ENCODE data around the gene OSBPL10.

Gene OSBPL10

DNA sequence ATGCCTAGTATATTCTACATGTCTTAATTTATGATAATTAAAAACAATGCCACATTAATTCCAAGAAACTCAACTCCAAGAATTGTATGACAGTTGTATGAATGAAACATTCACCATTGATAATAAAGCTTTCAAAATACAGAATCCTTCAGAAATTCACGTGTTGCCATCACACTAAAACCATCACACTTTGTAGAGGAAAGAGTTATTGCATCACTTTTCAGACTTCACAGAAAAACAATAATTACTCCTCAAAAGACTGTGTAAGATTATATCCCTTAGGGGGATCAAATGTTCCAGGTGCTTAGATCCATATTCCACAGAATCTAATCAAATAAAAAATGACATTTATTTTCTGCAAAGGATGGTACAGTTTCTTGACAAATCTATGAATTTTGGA, 85.0 kb downstream of the OSBPL10 start:
- Histone ChIP-seq H3K36me3 (ENCODE audit: control insufficient read depth in 2 of 2, insufficient read depth in 2 of 2, low read length in 2 of 2) (no peaks in the 10 kb centered on the region), H3K9ac (ENCODE audit: low read depth in 1 of 2, low read length in 2 of 2) (no peak overlapping the region), H3K4me3 (ENCODE audit: low read length in 2 of 2) (no peak overlapping the region), H3K27me3 (ENCODE audit: control insufficient read depth in 2 of 2, insufficient read depth in 2 of 2, low read length in 2 of 2) (no peaks in the 10 kb centered on the region), H3K27ac (ENCODE audit: low read depth in 2 of 2, low read length in 2 of 2) (no peak overlapping the region), H3K9me3 (ENCODE audit: control insufficient read depth in 2 of 2, low read length in 2 of 2) (no peaks in the 10 kb centered on the region), H3K4me1 (ENCODE audit: control insufficient read depth in 2 of 2, insufficient read depth in 2 of 2, low read length in 2 of 2) (no peaks in the 10 kb centered on the region)

GRCh38 chr3:31895471-31895870, 85.6 kb downstream of the OSBPL10 start:
- no peaks in the 10 kb centered on the region for H3K4me1 ChIP-seq (ENCODE audit: control insufficient read depth in 2 of 2, insufficient read depth in 2 of 2, low read length in 2 of 2)
- no peak overlapping the region for H3K27ac ChIP-seq (ENCODE audit: low read depth in 2 of 2, low read length in 2 of 2)
- H3K9me3 ChIP-seq (ENCODE audit: control insufficient read depth in 2 of 2, low read length in 2 of 2), result no peaks in the 10 kb centered on the region
- H3K4me3 ChIP-seq (ENCODE audit: low read length in 2 of 2), result no peak overlapping the region
- H3K27me3 ChIP-seq (ENCODE audit: control insufficient read depth in 2 of 2, insufficient read depth in 2 of 2, low read length in 2 of 2), result no peaks in the 10 kb centered on the region
- no peaks in the 10 kb centered on the region for H3K36me3 ChIP-seq (ENCODE audit: control insufficient read depth in 2 of 2, insufficient read depth in 2 of 2, low read length in 2 of 2)
- no peak overlapping the region for H3K9ac ChIP-seq (ENCODE audit: low read depth in 1 of 2, low read length in 2 of 2)

GRCh38 chr3:31892916-31893573, 88.0 kb downstream of the OSBPL10 start:
- no peak overlapping the region for H3K27ac ChIP-seq (ENCODE audit: low read depth in 2 of 2, low read length in 2 of 2)
- no peaks in the 10 kb centered on the region for H3K36me3 ChIP-seq (ENCODE audit: control insufficient read depth in 2 of 2, insufficient read depth in 2 of 2, low read length in 2 of 2)
- no peaks in the 10 kb centered on the region for H3K4me1 ChIP-seq (ENCODE audit: control insufficient read depth in 2 of 2, insufficient read depth in 2 of 2, low read length in 2 of 2)
- H3K4me3 ChIP-seq (ENCODE audit: low read length in 2 of 2), result no peak overlapping the region
- no peaks in the 10 kb centered on the region for H3K27me3 ChIP-seq (ENCODE audit: control insufficient read depth in 2 of 2, insufficient read depth in 2 of 2, low read length in 2 of 2)
- H3K9ac ChIP-seq (ENCODE audit: low read depth in 1 of 2, low read length in 2 of 2), result no peak overlapping the region
- H3K9me3 ChIP-seq (ENCODE audit: control insufficient read depth in 2 of 2, low read length in 2 of 2), result no peaks in the 10 kb centered on the region

GRCh38 chr3:31892500-31892899, 88.6 kb downstream of the OSBPL10 start:
- Histone ChIP-seq H3K9me3 (ENCODE audit: control insufficient read depth in 2 of 2, low read length in 2 of 2) (no peaks in the 10 kb centered on the region), H3K9ac (ENCODE audit: low read depth in 1 of 2, low read length in 2 of 2) (no peak overlapping the region), H3K4me1 (ENCODE audit: control insufficient read depth in 2 of 2, insufficient read depth in 2 of 2, low read length in 2 of 2) (no peaks in the 10 kb centered on the region)

DNA sequence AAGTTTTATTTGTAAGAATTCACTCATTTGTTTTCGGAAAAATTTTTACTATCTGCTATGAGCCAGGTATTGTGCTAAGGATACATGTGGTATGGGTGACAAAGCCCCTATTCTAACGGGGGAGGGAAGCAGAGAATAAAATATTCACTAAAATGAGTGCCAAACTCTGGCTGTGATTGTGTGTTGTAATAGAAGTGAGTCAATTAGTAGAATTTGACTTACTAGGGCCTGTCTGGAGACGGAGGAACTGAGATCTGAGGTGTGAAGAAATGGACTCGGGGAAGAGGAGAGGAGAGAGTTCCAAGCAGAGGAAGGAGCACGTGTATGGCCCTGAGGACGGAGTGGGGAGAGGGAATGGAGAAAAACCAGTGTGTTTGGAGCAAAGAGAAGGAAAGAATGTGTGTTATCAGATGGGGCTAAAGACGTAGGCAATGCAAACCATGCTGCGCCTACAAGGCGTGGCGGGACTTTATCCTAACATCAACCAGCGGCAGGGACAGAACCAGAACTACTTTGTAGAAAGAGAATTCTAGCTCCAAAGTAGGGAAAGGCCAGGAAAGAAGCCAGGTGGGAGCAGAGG, 89.1 kb downstream of the OSBPL10 start:
- no peaks in the 10 kb centered on the region for H3K36me3 ChIP-seq (ENCODE audit: control insufficient read depth in 2 of 2, insufficient read depth in 2 of 2, low read length in 2 of 2)
- no peak overlapping the region for H3K4me3 ChIP-seq (ENCODE audit: low read length in 2 of 2)
- no peaks in the 10 kb centered on the region for H3K4me1 ChIP-seq (ENCODE audit: control insufficient read depth in 2 of 2, insufficient read depth in 2 of 2, low read length in 2 of 2)
- no peaks in the 10 kb centered on the region for H3K9me3 ChIP-seq (ENCODE audit: control insufficient read depth in 2 of 2, low read length in 2 of 2)
- H3K27ac ChIP-seq (ENCODE audit: low read depth in 2 of 2, low read length in 2 of 2), result no peak overlapping the region
- H3K9ac ChIP-seq (ENCODE audit: low read depth in 1 of 2, low read length in 2 of 2), result no peak overlapping the region
- H3K27me3 ChIP-seq (ENCODE audit: control insufficient read depth in 2 of 2, insufficient read depth in 2 of 2, low read length in 2 of 2), result no peaks in the 10 kb centered on the region

More at GRCh38 chr3:31892500-31892899, 88.6 kb downstream of the OSBPL10 start:
- H3K27me3 ChIP-seq (ENCODE audit: control insufficient read depth in 2 of 2, insufficient read depth in 2 of 2, low read length in 2 of 2), result no peaks in the 10 kb centered on the region
- H3K27ac ChIP-seq (ENCODE audit: low read depth in 2 of 2, low read length in 2 of 2), result no peak overlapping the region
- H3K4me3 ChIP-seq (ENCODE audit: low read length in 2 of 2), result no peak overlapping the region
- H3K36me3 ChIP-seq (ENCODE audit: control insufficient read depth in 2 of 2, insufficient read depth in 2 of 2, low read length in 2 of 2), result no peaks in the 10 kb centered on the region

DNA sequence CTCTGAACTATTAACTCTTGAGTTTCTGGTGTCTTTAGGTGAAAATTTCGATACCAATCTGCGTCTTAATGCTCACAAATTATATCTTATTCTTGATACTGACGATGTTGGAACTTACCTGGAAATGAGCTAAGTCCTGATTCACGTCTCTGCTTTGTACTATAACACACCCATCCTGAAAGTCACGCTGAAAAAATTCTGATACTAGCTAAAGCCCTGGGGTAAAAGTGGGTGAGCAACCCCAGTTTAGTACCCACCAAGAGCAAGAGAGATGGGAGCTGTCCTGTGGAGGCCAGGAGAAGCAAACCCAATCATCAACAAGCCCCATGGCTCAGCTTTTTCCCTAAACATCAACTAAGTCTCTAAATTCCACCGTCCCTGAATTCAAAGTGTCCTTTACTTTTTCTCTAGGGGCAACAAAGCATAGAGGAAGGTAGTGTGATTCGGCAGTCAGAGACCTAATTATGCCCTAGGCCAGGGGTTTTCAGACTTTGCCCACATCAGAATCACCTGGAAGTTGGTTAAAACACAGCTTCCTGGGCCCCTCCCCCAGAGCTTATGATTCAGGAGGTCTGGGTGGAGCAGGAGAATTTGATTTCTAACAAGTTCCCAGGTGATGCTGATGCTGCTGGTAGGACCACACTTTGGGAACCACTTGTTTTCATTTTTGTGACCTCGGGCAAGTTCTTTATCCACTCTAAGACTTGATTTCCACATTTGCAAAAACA, 90.2 kb downstream of the OSBPL10 start:
- no peak overlapping the region for H3K27ac ChIP-seq (ENCODE audit: low read depth in 2 of 2, low read length in 2 of 2)
- H3K9me3 ChIP-seq (ENCODE audit: control insufficient read depth in 2 of 2, low read length in 2 of 2), result no peaks in the 10 kb centered on the region
- no peaks in the 10 kb centered on the region for H3K36me3 ChIP-seq (ENCODE audit: control insufficient read depth in 2 of 2, insufficient read depth in 2 of 2, low read length in 2 of 2)
- H3K4me1 ChIP-seq (ENCODE audit: control insufficient read depth in 2 of 2, insufficient read depth in 2 of 2, low read length in 2 of 2), result no peaks in the 10 kb centered on the region
- H3K4me3 ChIP-seq (ENCODE audit: low read length in 2 of 2), result no peak overlapping the region
- H3K9ac ChIP-seq (ENCODE audit: low read depth in 1 of 2, low read length in 2 of 2), result no peak overlapping the region
- no peaks in the 10 kb centered on the region for H3K27me3 ChIP-seq (ENCODE audit: control insufficient read depth in 2 of 2, insufficient read depth in 2 of 2, low read length in 2 of 2)

- no peak overlapping the region for H3K27ac ChIP-seq (ENCODE audit: low read depth in 2 of 2, low read length in 2 of 2)
These were observed 91.1 kb downstream of the OSBPL10 start for GRCh38 chr3:31890007-31890406.

GRCh38 chr3:31885235-31885634, 95.8 kb downstream of the OSBPL10 start:
- Histone ChIP-seq H3K9ac (ENCODE audit: low read depth in 1 of 2, low read length in 2 of 2) (no peak overlapping the region), H3K4me1 (ENCODE audit: control insufficient read depth in 2 of 2, insufficient read depth in 2 of 2, low read length in 2 of 2) (no peaks in the 10 kb centered on the region), H3K27ac (ENCODE audit: low read depth in 2 of 2, low read length in 2 of 2) (no peak overlapping the region), H3K9me3 (ENCODE audit: control insufficient read depth in 2 of 2, low read length in 2 of 2) (no peaks in the 10 kb centered on the region), H3K27me3 (ENCODE audit: control insufficient read depth in 2 of 2, insufficient read depth in 2 of 2, low read length in 2 of 2) (no peaks in the 10 kb centered on the region), H3K4me3 (ENCODE audit: low read length in 2 of 2) (no peak overlapping the region), H3K36me3 (ENCODE audit: control insufficient read depth in 2 of 2, insufficient read depth in 2 of 2, low read length in 2 of 2) (no peaks in the 10 kb centered on the region)

More at GRCh38 chr3:31890007-31890406, 91.1 kb downstream of the OSBPL10 start:
- Histone ChIP-seq H3K36me3 (ENCODE audit: control insufficient read depth in 2 of 2, insufficient read depth in 2 of 2, low read length in 2 of 2) (no peaks in the 10 kb centered on the region), H3K9ac (ENCODE audit: low read depth in 1 of 2, low read length in 2 of 2) (no peak overlapping the region), H3K9me3 (ENCODE audit: control insufficient read depth in 2 of 2, low read length in 2 of 2) (no peaks in the 10 kb centered on the region), H3K4me3 (ENCODE audit: low read length in 2 of 2) (no peak overlapping the region), H3K27me3 (ENCODE audit: control insufficient read depth in 2 of 2, insufficient read depth in 2 of 2, low read length in 2 of 2) (no peaks in the 10 kb centered on the region), H3K4me1 (ENCODE audit: control insufficient read depth in 2 of 2, insufficient read depth in 2 of 2, low read length in 2 of 2) (no peaks in the 10 kb centered on the region)

GRCh38 chr3:31884251-31884650, 96.8 kb downstream of the OSBPL10 start:
- Histone ChIP-seq H3K9me3 (ENCODE audit: control insufficient read depth in 2 of 2, low read length in 2 of 2) (no peaks in the 10 kb centered on the region), H3K27me3 (ENCODE audit: control insufficient read depth in 2 of 2, insufficient read depth in 2 of 2, low read length in 2 of 2) (no peaks in the 10 kb centered on the region), H3K27ac (ENCODE audit: low read depth in 2 of 2, low read length in 2 of 2) (no peak overlapping the region), H3K4me3 (ENCODE audit: low read length in 2 of 2) (no peak overlapping the region), H3K36me3 (ENCODE audit: control insufficient read depth in 2 of 2, insufficient read depth in 2 of 2, low read length in 2 of 2) (no peaks in the 10 kb centered on the region), H3K4me1 (ENCODE audit: control insufficient read depth in 2 of 2, insufficient read depth in 2 of 2, low read length in 2 of 2) (no peaks in the 10 kb centered on the region), H3K9ac (ENCODE audit: low read depth in 1 of 2, low read length in 2 of 2) (no peak overlapping the region)

- no peak overlapping the region for H3K4me3 ChIP-seq (ENCODE audit: low read length in 2 of 2)
- no peak overlapping the region for H3K9ac ChIP-seq (ENCODE audit: low read depth in 1 of 2, low read length in 2 of 2)
- no peak overlapping the region for H3K27ac ChIP-seq (ENCODE audit: low read depth in 2 of 2, low read length in 2 of 2)
- H3K4me1 ChIP-seq (ENCODE audit: control insufficient read depth in 2 of 2, insufficient read depth in 2 of 2, low read length in 2 of 2), result no peaks in the 10 kb centered on the region
- H3K36me3 ChIP-seq (ENCODE audit: control insufficient read depth in 2 of 2, insufficient read depth in 2 of 2, low read length in 2 of 2), result no peaks in the 10 kb centered on the region
- no peaks in the 10 kb centered on the region for H3K9me3 ChIP-seq (ENCODE audit: control insufficient read depth in 2 of 2, low read length in 2 of 2)
- H3K27me3 ChIP-seq (ENCODE audit: control insufficient read depth in 2 of 2, insufficient read depth in 2 of 2, low read length in 2 of 2), result no peaks in the 10 kb centered on the region
These were observed 98.2 kb downstream of the OSBPL10 start for GRCh38 chr3:31882895-31883294.

All from mucosa of rectum (tissue), 2 donors.